H1 (cell line): Measurements from ENCODE around the gene CAPN15. TPM values are rescaled to one million over a fixed set of nuclear protein-coding genes. Genes with fewer than 3 reads are reported as not detected.

ENCODE experiments used
- GABPA ChIP-seq: IDR thresholded peaks from 2 replicates; pipeline ENCODE4 v1.6.1; 2011; ENCODE audit warnings: mild to moderate bottlenecking, low read length, moderate library complexity, borderline replicate concordance; ENCODE audit not compliant: insufficient read depth
- MAFK ChIP-seq: IDR thresholded peaks from 2 replicates; pipeline ENCODE4 v1.6.1; 2012; ENCODE audit warnings: low read depth, mild to moderate bottlenecking, improper control_type of control experiment, low read length
- POLR2AphosphoS5 ChIP-seq: IDR thresholded peaks from 2 replicates; pipeline ENCODE4 v1.6.1; 2011; ENCODE audit warnings: low read depth, low read length
- TAF1 ChIP-seq: IDR thresholded peaks from 2 replicates; pipeline ENCODE4 v1.6.1; 2011; ENCODE audit warnings: mild to moderate bottlenecking, low read depth, low read length
- TEAD4 ChIP-seq: IDR thresholded peaks from 2 replicates; pipeline ENCODE4 v1.6.1; 2012; ENCODE audit warnings: low read depth, low read length, inconsistent platforms, mixed read lengths
- polyA plus RNA-seq, 7 experiments: library from polyadenylated mRNA; depleted of rRNA in 3 of 7; stranded (reverse) in 5 of 7; unstranded in 2 of 7; fragments of >200 nt in 5 of 7; fragments of 200-250 nt in 2 of 7; gene quantifications; 1 replicate in 5 of 7; 2 replicates in 1 of 7; 4 replicates in 1 of 7; pipeline versions ENCODE4 v1.2.1 to v1.2.3, GENCODE V29; 2011 to 2013; ENCODE audit warnings: missing spikeins in 2 of 7, mixed read lengths in 2 of 7
- total RNA-seq: library from RNA; stranded (reverse); fragmentation: NEBNext Ultra II Directional; extraction: Animal tissue kit (Norgen Biotek cat#: 25700); gene quantifications from 2 replicates; pipeline ENCODE4 v1.2.1, GENCODE V29; 2021

The CAPN15 gene
- total and polyA plus RNA-seq, 2 of the 8 experiments (the other 6 are each of a cell fraction or from before 2014, with no cell fraction given) = 38.9 to 76.9 TPM

DNA sequence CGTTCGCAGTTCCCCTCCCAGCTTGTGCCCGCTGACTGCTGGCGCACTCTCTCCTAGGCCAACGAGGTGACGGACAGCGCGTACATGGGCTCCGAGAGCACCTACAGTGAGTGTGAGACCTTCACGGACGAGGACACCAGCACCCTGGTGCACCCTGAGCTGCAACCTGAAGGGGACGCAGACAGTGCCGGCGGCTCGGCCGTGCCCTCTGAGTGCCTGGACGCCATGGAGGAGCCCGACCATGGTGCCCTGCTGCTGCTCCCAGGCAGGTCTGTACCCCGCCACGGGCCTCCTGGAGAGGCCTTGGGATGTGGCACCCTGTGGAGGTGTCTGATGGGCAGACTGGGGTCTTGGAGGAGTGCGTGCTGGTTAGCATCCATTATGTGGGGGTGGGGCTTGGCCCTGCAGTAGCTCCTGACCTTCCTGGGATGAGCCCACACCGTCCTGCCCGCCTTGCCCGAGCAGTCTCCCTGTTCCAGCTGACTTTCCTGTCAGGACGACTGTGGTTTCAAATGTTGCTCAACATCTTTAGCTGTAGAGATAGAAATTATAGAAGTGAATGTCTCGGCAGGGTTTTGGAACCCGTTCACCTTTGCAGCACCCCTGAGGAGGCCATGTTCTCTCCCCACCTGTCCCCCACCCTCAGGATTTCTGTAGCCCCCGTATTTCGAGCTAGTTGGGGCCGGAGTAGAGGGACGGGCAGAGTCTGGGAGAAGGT is 44.9 kb upstream of the CAPN15 start (continued):
- TF ChIP-seq MAFK = no peak
- no peak for TF ChIP-seq TEAD4
- TF ChIP-seq TAF1 = no peak
- no peak for TF ChIP-seq POLR2AphosphoS5
- TF ChIP-seq GABPA = no peak
